IPS DF 19.7 (cell line): ENCODE results near the gene TTC19.
"Not testable (repeated sequence)": the region's sequence is repeated elsewhere in the genome, so short reads cannot be mapped to it uniquely, and the experiment has no call there.

Experiments used
- DNase-seq: peaks from one replicate; pipeline ENCODE4 v3.0.0-alpha.2; 2013; ENCODE audit warnings: low read depth, low spot score

Gene TTC19

GRCh38 chr17:16027708-16028584, 28.3 kb downstream of the TTC19 start:
- DNase-seq = no peak

- DNase-seq = no peak
Measured at GRCh38 chr17:16033729-16034349, 34.2 kb downstream of the TTC19 start.

GRCh38 chr17:16036261-16036660, 36.6 kb downstream of the TTC19 start:
- DNase-seq = no peak

- DNase-seq = no peak
Measured at GRCh38 chr17:16037636-16038035, 38.0 kb downstream of the TTC19 start.

- DNase-seq = no peak
Measured at GRCh38 chr17:16040710-16041251, 41.2 kb downstream of the TTC19 start.

- no peak for DNase-seq
Measured at GRCh38 chr17:16044487-16044886, 44.9 kb downstream of the TTC19 start.

GRCh38 chr17:16046966-16047365, 47.3 kb downstream of the TTC19 start:
- DNase-seq = no peak

GRCh38 chr17:16048811-16049449, 49.3 kb downstream of the TTC19 start:
- DNase-seq = no peak

GRCh38 chr17:16050844-16051243, 51.2 kb downstream of the TTC19 start:
- DNase-seq = no peak

GRCh38 chr17:16052486-16052885, 52.9 kb downstream of the TTC19 start:
- DNase-seq = no peak

- DNase-seq = not testable (repeated sequence)
Measured at GRCh38 chr17:16055139-16055538, 55.5 kb downstream of the TTC19 start.

GRCh38 chr17:16061631-16062030, 62.0 kb downstream of the TTC19 start:
- DNase-seq = no peak

GRCh38 chr17:16066125-16066524, 66.5 kb downstream of the TTC19 start:
- no peak for DNase-seq

GRCh38 chr17:16068323-16068722, 68.7 kb downstream of the TTC19 start:
- no peak for DNase-seq

GRCh38 chr17:16072031-16072430, 72.4 kb downstream of the TTC19 start:
- no peak for DNase-seq

- no peak for DNase-seq
Measured at GRCh38 chr17:16073845-16074244, 74.2 kb downstream of the TTC19 start.

GRCh38 chr17:16074423-16074822, 74.8 kb downstream of the TTC19 start:
- no peak for DNase-seq

- DNase-seq = no peak
Measured at GRCh38 chr17:16075949-16076348, 76.3 kb downstream of the TTC19 start.
